ENCODE results near the gene GGTLC2. TPM values are rescaled to one million over a fixed set of nuclear protein-coding genes. Genes with fewer than 3 reads are reported as not detected.

The GGTLC2 gene
- polyA plus RNA-seq, 1 donor from 2014 or later: not detected

DNA sequence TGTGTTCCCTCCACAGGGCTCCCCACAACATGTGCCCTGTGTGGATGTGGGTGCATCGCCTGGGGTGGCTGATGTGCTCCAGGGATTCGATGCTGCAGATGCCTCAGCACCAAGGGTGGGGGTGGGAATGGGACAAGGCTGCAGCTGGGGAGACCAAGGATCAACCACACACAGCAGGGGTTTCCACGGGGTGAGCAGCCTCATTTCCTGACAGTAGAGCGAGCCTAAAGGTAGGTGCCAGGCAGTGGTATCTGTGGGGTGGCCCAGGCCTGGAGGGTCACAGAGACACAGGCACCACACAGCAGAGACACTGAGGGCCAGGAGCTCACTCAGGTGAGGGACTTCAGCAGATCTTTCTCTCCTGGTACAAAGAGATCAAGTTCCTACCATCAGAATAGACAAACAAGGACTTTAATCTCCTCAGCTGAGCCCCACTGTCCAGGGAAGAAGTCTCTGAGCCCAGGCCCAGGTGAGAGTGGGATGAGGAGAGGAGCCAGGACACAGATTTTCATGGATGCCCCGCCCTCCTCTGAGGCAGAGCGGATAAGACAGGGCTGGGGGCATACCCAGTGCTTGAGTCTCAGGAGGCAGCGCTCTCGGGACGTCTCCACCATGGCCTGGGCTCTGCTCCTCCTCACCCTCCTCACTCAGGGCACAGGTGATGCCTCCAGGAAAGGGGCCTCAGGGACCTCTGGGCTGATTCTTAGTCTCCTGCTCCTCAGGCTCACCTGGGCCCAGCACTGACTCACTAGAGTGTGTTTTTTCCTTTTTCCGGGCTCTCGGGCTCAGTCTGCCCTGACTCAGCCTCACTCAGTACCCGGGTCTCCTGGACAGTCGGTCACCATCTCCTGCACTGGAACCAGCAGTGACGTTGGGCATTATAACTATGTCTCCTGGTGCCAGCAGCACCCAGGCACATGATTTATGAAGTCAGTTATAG is 19.7 kb downstream of the GGTLC2 start:
- Histone ChIP-seq H3K79me2 (replicated peaks; ENCODE audit: insufficient read depth, low read length) (no peaks in the 10 kb centered on the region), H3K27ac (ENCODE audit: low read length) (no peak overlapping the region), H3F3A (ENCODE audit: insufficient read depth, low read length, poor library complexity, severe bottlenecking) (no peaks in the 10 kb centered on the region), H3K9me3 (ENCODE audit: low read length) (no peaks in the 10 kb centered on the region), H2AFZ (ENCODE audit: low read depth, low read length) (no peak overlapping the region), H3K27me3 (ENCODE audit: insufficient read depth, low read depth, low read length) (no peaks in the 10 kb centered on the region), H3K4me2 (ENCODE audit: low read length) (no peak overlapping the region), H3K9ac (ENCODE audit: low read length) (no peak overlapping the region), H3K4me3 (ENCODE audit: low read length) (no peak overlapping the region), H3K9me2 (ENCODE audit: insufficient read depth, low read length) (no peaks in the 10 kb centered on the region), H4K20me1 (ENCODE audit: insufficient read depth) (no peaks in the 10 kb centered on the region), H3K36me3 (ENCODE audit: insufficient read depth, low read length) (no peaks in the 10 kb centered on the region)
- no peak for TF ChIP-seq SMC3 (conservative IDR thresholded peaks at IDR 0.05; ENCODE audit: poor library complexity)
- TF ChIP-seq POLR2AphosphoS5 (IDR thresholded peaks at IDR 0.05): no peak

DNA sequence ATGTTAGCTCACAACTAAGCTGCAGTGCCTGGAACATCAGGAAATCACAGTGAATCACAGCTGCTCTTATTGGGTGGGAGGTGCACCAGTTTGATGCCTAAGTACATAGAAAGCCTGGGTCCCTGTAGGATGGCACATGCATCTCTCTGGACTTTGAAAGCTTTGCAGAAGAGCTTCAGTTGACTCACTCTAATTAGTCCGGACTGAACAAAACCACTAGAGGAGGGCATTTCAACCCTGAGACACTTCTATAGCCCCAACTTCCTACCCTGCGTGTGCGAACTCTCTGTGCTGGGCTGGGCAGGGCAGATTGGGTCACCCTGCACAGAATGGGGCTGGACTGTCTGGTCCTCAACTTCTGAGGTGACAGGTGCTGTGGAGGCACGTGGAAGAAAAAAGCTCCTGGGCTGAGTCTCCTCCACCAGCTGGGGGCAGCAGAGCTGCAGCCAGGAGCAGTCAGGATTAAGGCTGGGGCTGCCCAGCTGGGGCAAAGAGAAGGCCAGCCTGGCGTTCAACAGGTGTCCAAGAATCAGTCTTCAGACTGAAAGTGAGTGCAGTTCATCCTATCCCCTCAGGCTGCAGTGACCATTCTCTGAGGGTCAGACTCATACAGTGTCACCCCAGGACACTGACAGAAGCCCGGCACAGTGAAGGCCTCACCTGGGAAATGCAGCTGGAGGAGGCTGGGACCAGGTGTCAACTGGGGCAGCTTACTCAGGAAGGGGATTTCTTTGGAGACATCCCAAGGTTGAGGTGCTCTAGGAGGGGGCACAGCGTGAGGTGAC is 22.1 kb downstream of the GGTLC2 start:
- Histone ChIP-seq H3K27ac (ENCODE audit: low read length) (no peak overlapping the region), H3K4me2 (ENCODE audit: low read length) (no peak overlapping the region), H3K4me3 (ENCODE audit: low read length) (no peak overlapping the region), H3K36me3 (ENCODE audit: insufficient read depth, low read length) (no peaks in the 10 kb centered on the region), H2AFZ (ENCODE audit: low read depth, low read length) (no peak overlapping the region), H3K9ac (ENCODE audit: low read length) (no peak overlapping the region), H3K27me3 (ENCODE audit: insufficient read depth, low read depth, low read length) (no peaks in the 10 kb centered on the region), H3K79me2 (replicated peaks; ENCODE audit: insufficient read depth, low read length) (no peaks in the 10 kb centered on the region), H4K20me1 (ENCODE audit: insufficient read depth) (no peaks in the 10 kb centered on the region), H3F3A (ENCODE audit: insufficient read depth, low read length, poor library complexity, severe bottlenecking) (no peaks in the 10 kb centered on the region), H3K9me3 (ENCODE audit: low read length) (no peaks in the 10 kb centered on the region), H3K9me2 (ENCODE audit: insufficient read depth, low read length) (no peaks in the 10 kb centered on the region)
- TF ChIP-seq, protein P1, sequence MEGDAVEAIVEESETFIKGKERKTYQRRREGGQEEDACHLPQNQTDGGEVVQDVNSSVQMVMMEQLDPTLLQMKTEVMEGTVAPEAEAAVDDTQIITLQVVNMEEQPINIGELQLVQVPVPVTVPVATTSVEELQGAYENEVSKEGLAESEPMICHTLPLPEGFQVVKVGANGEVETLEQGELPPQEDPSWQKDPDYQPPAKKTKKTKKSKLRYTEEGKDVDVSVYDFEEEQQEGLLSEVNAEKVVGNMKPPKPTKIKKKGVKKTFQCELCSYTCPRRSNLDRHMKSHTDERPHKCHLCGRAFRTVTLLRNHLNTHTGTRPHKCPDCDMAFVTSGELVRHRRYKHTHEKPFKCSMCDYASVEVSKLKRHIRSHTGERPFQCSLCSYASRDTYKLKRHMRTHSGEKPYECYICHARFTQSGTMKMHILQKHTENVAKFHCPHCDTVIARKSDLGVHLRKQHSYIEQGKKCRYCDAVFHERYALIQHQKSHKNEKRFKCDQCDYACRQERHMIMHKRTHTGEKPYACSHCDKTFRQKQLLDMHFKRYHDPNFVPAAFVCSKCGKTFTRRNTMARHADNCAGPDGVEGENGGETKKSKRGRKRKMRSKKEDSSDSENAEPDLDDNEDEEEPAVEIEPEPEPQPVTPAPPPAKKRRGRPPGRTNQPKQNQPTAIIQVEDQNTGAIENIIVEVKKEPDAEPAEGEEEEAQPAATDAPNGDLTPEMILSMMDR (IDR thresholded peaks at IDR 0.05; ENCODE audit: poor library complexity, severe bottlenecking): peak; percentile 14
- no peak for TF ChIP-seq EZH2 (IDR thresholded peaks at IDR 0.05; ENCODE audit: borderline replicate concordance, insufficient read depth, low read length, poor library complexity, severe bottlenecking)

DNA sequence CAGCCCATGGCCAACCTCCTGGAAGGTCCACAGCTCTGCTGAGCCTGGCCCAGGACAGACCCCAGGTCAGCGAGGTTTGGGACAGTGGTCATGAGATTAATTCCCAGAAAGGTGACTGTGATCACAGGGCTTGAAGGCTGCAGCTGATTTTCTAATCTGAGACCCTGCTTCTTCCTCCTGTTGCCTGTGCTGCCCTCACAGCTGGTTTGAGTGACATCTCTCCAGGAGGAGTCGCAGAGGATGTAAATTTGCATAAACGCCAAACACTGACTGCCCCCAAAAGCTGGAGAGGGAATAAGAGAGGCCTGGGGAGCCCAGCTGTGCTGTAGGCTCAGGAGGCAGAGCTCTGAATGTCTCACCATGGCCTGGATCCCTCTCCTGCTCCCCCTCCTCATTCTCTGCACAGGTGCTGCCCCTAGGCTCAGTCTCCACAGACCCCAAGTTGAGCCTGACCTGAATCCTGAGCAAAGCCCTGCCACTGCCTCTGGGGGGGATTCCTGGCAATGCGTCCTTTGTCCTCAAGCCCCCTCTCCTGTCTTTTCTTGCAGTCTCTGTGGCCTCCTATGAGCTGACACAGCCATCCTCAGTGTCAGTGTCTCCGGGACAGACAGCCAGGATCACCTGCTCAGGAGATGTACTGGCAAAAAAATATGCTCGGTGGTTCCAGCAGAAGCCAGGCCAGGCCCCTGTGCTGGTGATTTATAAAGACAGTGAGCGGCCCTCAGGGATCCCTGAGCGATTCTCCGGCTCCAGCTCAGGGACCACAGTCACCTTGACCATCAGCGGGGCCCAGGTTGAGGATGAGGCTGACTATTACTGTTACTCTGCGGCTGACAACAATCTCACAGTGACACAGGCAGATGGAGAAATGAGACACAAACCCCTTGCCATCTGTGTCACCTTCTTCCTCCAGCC is 23.8 kb downstream of the GGTLC2 start:
- no peaks in the 10 kb centered on the region for H3K27me3 ChIP-seq (ENCODE audit: insufficient read depth, low read depth, low read length)
- H3K9me3 ChIP-seq (ENCODE audit: low read length): no peaks in the 10 kb centered on the region
- H3K9me2 ChIP-seq (ENCODE audit: insufficient read depth, low read length): no peaks in the 10 kb centered on the region
- H4K20me1 ChIP-seq (ENCODE audit: insufficient read depth): no peaks in the 10 kb centered on the region
- H3K79me2 ChIP-seq (replicated peaks; ENCODE audit: insufficient read depth, low read length): no peaks in the 10 kb centered on the region
- no peak overlapping the region for H3K9ac ChIP-seq (ENCODE audit: low read length)
- no peak overlapping the region for H2AFZ ChIP-seq (ENCODE audit: low read depth, low read length)
- H3F3A ChIP-seq (ENCODE audit: insufficient read depth, low read length, poor library complexity, severe bottlenecking): no peaks in the 10 kb centered on the region
- TF ChIP-seq, protein P1 (IDR thresholded peaks at IDR 0.05; ENCODE audit: poor library complexity, severe bottlenecking): no peak
- no peak for TF ChIP-seq TAF1 (IDR thresholded peaks at IDR 0.05; ENCODE audit: low read depth)
- no peak for TF ChIP-seq POLR2AphosphoS5 (IDR thresholded peaks at IDR 0.05)
- no peak for TF ChIP-seq EZH2 (IDR thresholded peaks at IDR 0.05; ENCODE audit: borderline replicate concordance, insufficient read depth, low read length, poor library complexity, severe bottlenecking)
- TF ChIP-seq, protein P2, sequence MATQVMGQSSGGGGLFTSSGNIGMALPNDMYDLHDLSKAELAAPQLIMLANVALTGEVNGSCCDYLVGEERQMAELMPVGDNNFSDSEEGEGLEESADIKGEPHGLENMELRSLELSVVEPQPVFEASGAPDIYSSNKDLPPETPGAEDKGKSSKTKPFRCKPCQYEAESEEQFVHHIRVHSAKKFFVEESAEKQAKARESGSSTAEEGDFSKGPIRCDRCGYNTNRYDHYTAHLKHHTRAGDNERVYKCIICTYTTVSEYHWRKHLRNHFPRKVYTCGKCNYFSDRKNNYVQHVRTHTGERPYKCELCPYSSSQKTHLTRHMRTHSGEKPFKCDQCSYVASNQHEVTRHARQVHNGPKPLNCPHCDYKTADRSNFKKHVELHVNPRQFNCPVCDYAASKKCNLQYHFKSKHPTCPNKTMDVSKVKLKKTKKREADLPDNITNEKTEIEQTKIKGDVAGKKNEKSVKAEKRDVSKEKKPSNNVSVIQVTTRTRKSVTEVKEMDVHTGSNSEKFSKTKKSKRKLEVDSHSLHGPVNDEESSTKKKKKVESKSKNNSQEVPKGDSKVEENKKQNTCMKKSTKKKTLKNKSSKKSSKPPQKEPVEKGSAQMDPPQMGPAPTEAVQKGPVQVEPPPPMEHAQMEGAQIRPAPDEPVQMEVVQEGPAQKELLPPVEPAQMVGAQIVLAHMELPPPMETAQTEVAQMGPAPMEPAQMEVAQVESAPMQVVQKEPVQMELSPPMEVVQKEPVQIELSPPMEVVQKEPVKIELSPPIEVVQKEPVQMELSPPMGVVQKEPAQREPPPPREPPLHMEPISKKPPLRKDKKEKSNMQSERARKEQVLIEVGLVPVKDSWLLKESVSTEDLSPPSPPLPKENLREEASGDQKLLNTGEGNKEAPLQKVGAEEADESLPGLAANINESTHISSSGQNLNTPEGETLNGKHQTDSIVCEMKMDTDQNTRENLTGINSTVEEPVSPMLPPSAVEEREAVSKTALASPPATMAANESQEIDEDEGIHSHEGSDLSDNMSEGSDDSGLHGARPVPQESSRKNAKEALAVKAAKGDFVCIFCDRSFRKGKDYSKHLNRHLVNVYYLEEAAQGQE (IDR thresholded peaks at IDR 0.05; ENCODE audit: borderline replicate concordance): no peak
- no peak for TF ChIP-seq RAD21 (conservative IDR thresholded peaks at IDR 0.05)
- TF ChIP-seq SMC3 (conservative IDR thresholded peaks at IDR 0.05; ENCODE audit: poor library complexity): no peak
- no peak for TF ChIP-seq EP300 (conservative IDR thresholded peaks at IDR 0.05; ENCODE audit: poor library complexity, severe bottlenecking)
- no peak for TF ChIP-seq MXI1 (conservative IDR thresholded peaks at IDR 0.05; ENCODE audit: poor library complexity, severe bottlenecking)
- H3K4me2 ChIP-seq (ENCODE audit: low read length): no peak overlapping the region
- no peaks in the 10 kb centered on the region for H3K36me3 ChIP-seq (ENCODE audit: insufficient read depth, low read length)
- H3K27ac ChIP-seq (ENCODE audit: low read length): no peak overlapping the region
- no peak overlapping the region for H3K4me3 ChIP-seq (ENCODE audit: low read length)

Measured in neural cell (in vitro differentiated cells).